Smooth muscle cell (in vitro differentiated cells): ENCODE data around the gene GPR132. TPM values are rescaled to one million over a fixed set of nuclear protein-coding genes. Genes with fewer than 3 reads are reported as not detected.

Experiments used
- DNase-seq: peaks from one replicate; lab custom pipeline; 2025; ENCODE audit not compliant: unreplicated experiment; lab: John Stamatoyannopoulos, UW
- H2AFZ ChIP-seq: fragments of 200-600 bp; sonication (generic); 2 replicates; pipeline ENCODE4 v1.6.0; 2016; ENCODE audit warnings: antibody characterized with exemption, low read depth, mild to moderate bottlenecking
- H3F3A ChIP-seq: fragments of 200-600 bp; sonication (generic); 2 replicates; pipeline ENCODE4 v1.6.0; 2017; ENCODE audit warnings: antibody characterized with exemption, low read depth
- H3K27ac ChIP-seq: fragments of 200-600 bp; sonication (generic); 2 replicates; pipeline ENCODE4 v1.5.1; 2016; ENCODE audit warnings: low read depth, mild to moderate bottlenecking
- H3K27me3 ChIP-seq: fragments of 200-600 bp; sonication (generic); 2 replicates; pipeline ENCODE4 v1.6.1; 2016; ENCODE audit warnings: low read depth, mild to moderate bottlenecking
- H3K36me3 ChIP-seq: fragments of 200-600 bp; sonication (generic); 2 replicates; pipeline ENCODE4 v1.5.1; 2016; ENCODE audit warnings: low read depth
- H3K4me1 ChIP-seq: fragments of 200-600 bp; sonication (generic); 2 replicates; pipeline ENCODE4 v1.5.1; 2016; ENCODE audit warnings: low read depth
- H3K4me2 ChIP-seq: fragments of 200-600 bp; sonication (generic); 2 replicates; pipeline ENCODE4 v1.6.0; 2016; ENCODE audit warnings: mild to moderate bottlenecking
- H3K4me3 ChIP-seq: fragments of 200-600 bp; sonication (generic); 2 replicates; pipeline ENCODE4 v1.5.1; 2016; ENCODE audit warnings: mild to moderate bottlenecking
- H3K79me2 ChIP-seq: fragments of 200-600 bp; sonication (generic); 2 replicates; pipeline ENCODE4 v1.6.0; 2016; ENCODE audit warnings: low read depth, mild to moderate bottlenecking
- H3K9ac ChIP-seq: fragments of 200-600 bp; sonication (generic); 2 replicates; pipeline ENCODE4 v1.6.0; 2016; ENCODE audit warnings: low read depth
- H3K9me3 ChIP-seq: fragments of 200-600 bp; sonication (generic); replicated peaks from 2 replicates; pipeline ENCODE4 v1.5.1; 2016; ENCODE audit warnings: low read depth
- H4K20me1 ChIP-seq: fragments of 200-600 bp; sonication (generic); 2 replicates; pipeline ENCODE4 v1.6.0; 2016; ENCODE audit warnings: low read depth
- WGBS: methylation state at CpG from one replicate; pipeline ENCODE4 v1.1.7; 2016; ENCODE audit warnings: low lambda C conversion rate; 5-methylcytosine and 5-hydroxymethylcytosine counted together
- polyA plus RNA-seq: library from polyadenylated mRNA; unstranded; fragments of >200 nt; fragmentation: Nextera tagmentation; extraction: Ambion mirVana; gene quantifications from 2 replicates; pipeline ENCODE4 v1.2.1, GENCODE V29; 2016
- total RNA-seq: library from RNA; depleted of rRNA; stranded (reverse); fragments of >200 nt; gene quantifications from 2 replicates; pipeline ENCODE4 v1.2.3, GENCODE V29; 2014
- TF ChIP-seq, protein P1 (sequence below): fragments of 200-600 bp; sonication (generic); IDR thresholded peaks from 2 replicates; pipeline ENCODE4 v1.5.1; 2017; ENCODE audit warnings: borderline replicate concordance, mild to moderate bottlenecking, antibody characterized with exemption; ENCODE audit not compliant: insufficient read depth, poor library complexity, severe bottlenecking

The GPR132 gene
- total and polyA plus RNA-seq, 2 experiments from 2014 or later, result 0.18 to 0.62 TPM

DNA sequence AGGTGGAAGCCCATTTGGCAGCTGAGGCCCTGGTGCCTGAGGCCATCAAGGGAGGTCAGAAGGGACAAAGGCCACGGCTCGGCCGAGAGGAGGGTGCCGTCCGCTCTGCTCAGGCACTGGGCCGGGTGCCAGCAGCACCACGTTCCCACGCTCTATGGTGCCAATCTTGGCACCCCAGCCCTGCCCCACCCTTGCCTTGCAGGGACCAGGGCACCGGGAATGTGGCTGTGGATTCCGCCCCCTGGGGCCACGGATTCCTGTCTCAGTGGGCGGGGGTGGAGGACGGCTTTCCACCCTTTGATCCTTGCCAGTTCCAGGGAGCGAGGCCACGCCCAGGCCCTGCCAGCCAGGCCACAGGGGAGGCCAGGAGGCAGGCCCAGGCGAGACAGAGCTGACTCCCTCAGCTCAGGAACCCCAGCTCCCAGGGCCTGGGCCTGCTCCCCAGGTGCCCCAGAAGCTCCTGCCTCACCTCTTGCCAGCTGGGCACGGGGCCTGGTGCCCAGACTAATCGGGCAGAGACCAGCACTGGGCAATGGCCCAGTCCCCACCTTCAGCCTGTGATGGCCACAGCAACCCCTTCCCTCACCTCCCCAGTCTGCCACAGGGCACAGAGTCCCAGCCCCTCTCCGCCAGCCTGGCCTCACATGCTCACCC lies 26.4 kb upstream of the GPR132 start:
- Histone ChIP-seq H3K4me2 (peak overlapping the region; percentile 98), H4K20me1 (peaks cover 42% of the 10 kb centered on the region), H3K27ac (peak overlapping the region; percentile 45), H3F3A (peaks cover 28% of the 10 kb centered on the region), H3K36me3 (no peaks in the 10 kb centered on the region), H2AFZ (no peak overlapping the region), H3K27me3 (no peaks in the 10 kb centered on the region), H3K9me3 (no peaks in the 10 kb centered on the region), H3K79me2 (no peaks in the 10 kb centered on the region), H3K4me1 (peaks cover 22% of the 10 kb centered on the region), H3K9ac (no peak overlapping the region), H3K4me3 (peak overlapping the region; percentile 93)
- TF ChIP-seq, protein P1, sequence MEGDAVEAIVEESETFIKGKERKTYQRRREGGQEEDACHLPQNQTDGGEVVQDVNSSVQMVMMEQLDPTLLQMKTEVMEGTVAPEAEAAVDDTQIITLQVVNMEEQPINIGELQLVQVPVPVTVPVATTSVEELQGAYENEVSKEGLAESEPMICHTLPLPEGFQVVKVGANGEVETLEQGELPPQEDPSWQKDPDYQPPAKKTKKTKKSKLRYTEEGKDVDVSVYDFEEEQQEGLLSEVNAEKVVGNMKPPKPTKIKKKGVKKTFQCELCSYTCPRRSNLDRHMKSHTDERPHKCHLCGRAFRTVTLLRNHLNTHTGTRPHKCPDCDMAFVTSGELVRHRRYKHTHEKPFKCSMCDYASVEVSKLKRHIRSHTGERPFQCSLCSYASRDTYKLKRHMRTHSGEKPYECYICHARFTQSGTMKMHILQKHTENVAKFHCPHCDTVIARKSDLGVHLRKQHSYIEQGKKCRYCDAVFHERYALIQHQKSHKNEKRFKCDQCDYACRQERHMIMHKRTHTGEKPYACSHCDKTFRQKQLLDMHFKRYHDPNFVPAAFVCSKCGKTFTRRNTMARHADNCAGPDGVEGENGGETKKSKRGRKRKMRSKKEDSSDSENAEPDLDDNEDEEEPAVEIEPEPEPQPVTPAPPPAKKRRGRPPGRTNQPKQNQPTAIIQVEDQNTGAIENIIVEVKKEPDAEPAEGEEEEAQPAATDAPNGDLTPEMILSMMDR, result no peak
- WGBS, result 63% methylated on average over 18 of the region's 19 CpGs
- DNase-seq, result no peak

DNA sequence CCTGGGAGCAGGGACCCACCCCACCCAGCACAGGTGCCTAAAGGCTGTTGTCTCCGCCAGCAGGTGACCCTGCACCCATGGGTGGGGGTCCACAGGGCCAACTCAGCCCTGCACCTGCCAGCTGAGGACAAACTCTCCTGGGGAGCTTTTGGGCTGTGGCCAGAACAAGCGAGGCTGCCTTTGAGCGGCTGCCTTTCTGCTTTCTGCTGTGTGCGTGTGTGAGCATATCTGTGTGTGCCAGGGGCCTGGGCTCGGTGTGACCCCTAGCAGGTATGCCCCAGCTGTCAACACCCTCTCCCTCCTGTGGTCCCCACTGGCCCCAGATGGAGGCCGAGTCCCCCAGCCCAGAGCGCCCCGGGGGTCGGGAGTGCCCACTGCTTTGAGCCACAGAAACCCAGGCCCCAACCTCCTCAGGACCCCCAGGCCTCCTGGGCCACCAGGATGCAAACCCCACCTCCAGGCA lies 25.9 kb upstream of the GPR132 start:
- Histone ChIP-seq H3K9me3 (no peaks in the 10 kb centered on the region), H3K27me3 (no peaks in the 10 kb centered on the region), H3K4me3 (no peak overlapping the region), H4K20me1 (peaks cover 46% of the 10 kb centered on the region), H3K4me1 (peaks cover 22% of the 10 kb centered on the region), H3K9ac (no peak overlapping the region), H2AFZ (no peak overlapping the region), H3F3A (peaks cover 28% of the 10 kb centered on the region), H3K36me3 (no peaks in the 10 kb centered on the region), H3K4me2 (peak overlapping the region; percentile 98), H3K79me2 (no peaks in the 10 kb centered on the region), H3K27ac (no peak overlapping the region)
- WGBS, result 91% methylated on average over 5 of the region's 9 CpGs
- DNase-seq, result no peak
- TF ChIP-seq, protein P1, result no peak

DNA sequence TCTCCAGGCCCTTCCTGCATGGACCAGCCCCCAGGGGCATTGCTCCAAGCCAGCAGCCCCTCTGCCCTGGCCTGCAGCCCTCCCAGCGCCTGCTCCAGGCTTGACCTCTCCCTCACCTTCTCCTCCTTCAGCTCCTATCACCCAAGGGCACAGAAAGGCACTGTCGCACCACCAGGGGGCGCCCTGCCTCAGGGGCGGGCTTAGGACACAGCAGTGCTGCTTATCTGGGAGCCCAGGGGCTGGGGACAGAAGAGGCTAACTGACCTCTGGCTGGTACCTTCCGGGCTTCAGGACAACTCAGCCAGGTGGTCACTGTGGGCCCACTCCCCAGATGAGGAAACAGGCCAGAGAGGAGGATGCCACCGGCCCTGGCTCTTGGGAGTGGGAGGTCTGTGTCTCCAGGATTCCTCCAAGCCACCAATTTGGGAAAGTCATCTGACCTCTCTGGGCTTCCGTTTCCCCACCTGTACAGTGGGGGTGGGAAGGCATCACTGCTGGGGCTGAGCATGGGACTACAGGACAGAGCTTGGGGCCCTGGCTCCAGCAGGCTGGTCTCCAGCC lies 25.3 kb upstream of the GPR132 start:
- H2AFZ ChIP-seq, result no peak overlapping the region
- no peak overlapping the region for H3K4me3 ChIP-seq
- no peak overlapping the region for H3K27ac ChIP-seq
- H4K20me1 ChIP-seq, result peaks cover 51% of the 10 kb centered on the region
- TF ChIP-seq, protein P1, result peak; percentile 97
- peaks cover 28% of the 10 kb centered on the region for H3F3A ChIP-seq
- peaks cover 22% of the 10 kb centered on the region for H3K4me1 ChIP-seq
- WGBS, result 26% methylated on average over 6 of the region's 7 CpGs
- H3K9ac ChIP-seq, result no peak overlapping the region
- H3K9me3 ChIP-seq, result no peaks in the 10 kb centered on the region
- H3K79me2 ChIP-seq, result no peaks in the 10 kb centered on the region
- no peaks in the 10 kb centered on the region for H3K36me3 ChIP-seq
- H3K4me2 ChIP-seq, result no peak overlapping the region
- peak; percentile 54 for DNase-seq
- no peaks in the 10 kb centered on the region for H3K27me3 ChIP-seq
